GM21381 (cell line): ENCODE measurements around the gene KRT8.
A peak's percentile ranks its signal among the peaks of the same experiment; 100 is the strongest.
"Not testable (repeated sequence)": the region's sequence is repeated elsewhere in the genome, so short reads cannot be mapped to it uniquely, and the experiment has no call there.

Experiments used
- ATAC-seq: cut with Tn5 transposase; IDR thresholded peaks from one replicate; pipeline ENCODE4 v1.9.1; 2021; ENCODE audit warnings: mild to moderate bottlenecking, moderate library complexity; ENCODE audit not compliant: unreplicated experiment

The KRT8 gene

GRCh38 chr12:52876372-52876771, 28.5 kb downstream of the KRT8 start:
- ATAC-seq: no peak

- ATAC-seq: no peak
These were observed 30.1 kb downstream of the KRT8 start for GRCh38 chr12:52874573-52875435.

- no peak for ATAC-seq
These were observed 30.9 kb downstream of the KRT8 start for GRCh38 chr12:52873832-52874572.

GRCh38 chr12:52873513-52873831, 31.4 kb downstream of the KRT8 start:
- no peak for ATAC-seq

- no peak for ATAC-seq
These were observed 32.1 kb downstream of the KRT8 start for GRCh38 chr12:52872644-52873389.

- ATAC-seq: no peak
These were observed 33.4 kb downstream of the KRT8 start for GRCh38 chr12:52871291-52872039.

- peak; percentile 48 for ATAC-seq
These were observed 34.2 kb downstream of the KRT8 start for GRCh38 chr12:52870361-52871290.

- ATAC-seq: no peak
These were observed 37.2 kb downstream of the KRT8 start for GRCh38 chr12:52867642-52868041.

- ATAC-seq: no peak
These were observed 37.7 kb downstream of the KRT8 start for GRCh38 chr12:52867152-52867551.

GRCh38 chr12:52865090-52865944, 39.6 kb downstream of the KRT8 start:
- ATAC-seq: no peak

GRCh38 chr12:52862023-52862422, 42.9 kb downstream of the KRT8 start:
- no peak for ATAC-seq

- no peak for ATAC-seq
These were observed 43.4 kb downstream of the KRT8 start for GRCh38 chr12:52861511-52861910.

- no peak for ATAC-seq
These were observed 44.6 kb downstream of the KRT8 start for GRCh38 chr12:52860102-52860823.

- no peak for ATAC-seq
These were observed 47.4 kb downstream of the KRT8 start for GRCh38 chr12:52857500-52857899.

GRCh38 chr12:52856787-52857186, 48.1 kb downstream of the KRT8 start:
- ATAC-seq: no peak

GRCh38 chr12:52856077-52856476, 48.8 kb downstream of the KRT8 start:
- ATAC-seq: not testable (repeated sequence)

- no peak for ATAC-seq
These were observed 53.1 kb downstream of the KRT8 start for GRCh38 chr12:52851787-52852186.

- ATAC-seq: no peak
These were observed 54.2 kb downstream of the KRT8 start for GRCh38 chr12:52850681-52851080.
